Measurements from ENCODE around the gene FGD2. TPM values are rescaled to one million over a fixed set of nuclear protein-coding genes. Genes with fewer than 3 reads are reported as not detected.
"Not testable (repeated sequence)": the region's sequence is repeated elsewhere in the genome, so short reads cannot be mapped to it uniquely, and the experiment has no call there.

FGD2 gene
- total and polyA plus RNA-seq, 11 donors: 1.4 to 45.8 (median 4.9) TPM

- DNase-seq (no peak), ATAC-seq (no peak)
- intact Hi-C loops (cut with DNase I): loop anchor here in 2 of 10 donors (10.0 kb wide), 2 partner anchors 47 to 77 kb away; no protein-coding TSS in a partner anchor
Observed at GRCh38 chr6:37058084-37058586, 52.7 kb downstream of the FGD2 start.

GRCh38 chr6:37058984-37059343 is 53.5 kb downstream of the FGD2 start:
- ATAC-seq, DNase-seq, H3K27me3 ChIP-seq, H3K36me3 ChIP-seq, H3K9me3 ChIP-seq, H3K4me3 ChIP-seq: not testable (repeated sequence)
- 93 to 95% (median 94%) methylated on average over 5 of the region's 5 CpGs for WGBS, 4 donors
- intact Hi-C loops (cut with DNase I): loop anchor here in 2 of 10 donors (10.0 kb wide), 2 partner anchors 46 to 76 kb away; no protein-coding TSS in a partner anchor
- peak overlapping the region in 4 of 12 donors; percentile 44 to 84 (median 68) for H3K27ac ChIP-seq
- peaks cover 0 to 28% (median 10%) of the 10 kb centered on the region in 12 donors for H3K4me1 ChIP-seq

More at GRCh38 chr6:37058084-37058586, 52.7 kb downstream of the FGD2 start:
- H3K9me3 ChIP-seq: no peaks in the 10 kb centered on the region
- H3K27me3 ChIP-seq: no peaks in the 10 kb centered on the region
- TF ChIP-seq CTCF (IDR thresholded peaks at IDR 0.05) (no peak), POLR2A (IDR thresholded peaks at IDR 0.05) (no peak)
- 95 to 96% (median 95%) methylated on average over 9 of the region's 9 CpGs for WGBS, 4 donors
- H3K4me3 ChIP-seq: no peak overlapping the region
- H3K4me1 ChIP-seq: peaks cover 0 to 28% (median 10%) of the 10 kb centered on the region in 12 donors
- H3K27ac ChIP-seq: no peak overlapping the region
- no peaks in the 10 kb centered on the region for H3K36me3 ChIP-seq

GRCh38 chr6:37059344-37060194 is 54.1 kb downstream of the FGD2 start:
- 62 to 71% (median 66%) methylated on average over 16 to 19 of the region's 19 CpGs for WGBS, 4 donors
- no peaks in the 10 kb centered on the region for H3K9me3 ChIP-seq
- no peaks in the 10 kb centered on the region for H3K36me3 ChIP-seq
- peak in 4 of 5 donors; percentile 40 to 74 (median 65) for DNase-seq
- TF ChIP-seq POLR2A (IDR thresholded peaks at IDR 0.05) (no peak), CTCF (IDR thresholded peaks at IDR 0.05) (peak in 9 of 12 donors; percentile 10 to 46 (median 31))
- H3K27me3 ChIP-seq: no peaks in the 10 kb centered on the region
- ATAC-seq: peak; percentile 18 to 87 (median 76)
- H3K27ac ChIP-seq: peak overlapping the region in 8 of 12 donors; percentile 29 to 84 (median 44)
- peaks cover 0 to 28% (median 10%) of the 10 kb centered on the region in 12 donors for H3K4me1 ChIP-seq
- intact Hi-C loops (cut with DNase I): loop anchor here in 2 of 10 donors (10.0 kb wide), 2 partner anchors 45 to 75 kb away; no protein-coding TSS in a partner anchor
- H3K4me3 ChIP-seq: no peak overlapping the region

- Histone ChIP-seq H3K36me3 (no peaks in the 10 kb centered on the region), H3K4me1 (peaks cover 0 to 28% (median 10%) of the 10 kb centered on the region in 12 donors), H3K4me3 (no peak overlapping the region), H3K27ac (peak overlapping the region in 3 of 12 donors; percentile 65 to 84 (median 70)), H3K9me3 (no peaks in the 10 kb centered on the region), H3K27me3 (no peaks in the 10 kb centered on the region)
- TF ChIP-seq POLR2A (IDR thresholded peaks at IDR 0.05) (no peak), CTCF (IDR thresholded peaks at IDR 0.05) (no peak)
- 73 to 80% (median 74%) methylated on average over 4 of the region's 4 CpGs for WGBS, 4 donors
- intact Hi-C loops (cut with DNase I): no loop called here
- ATAC-seq (no peak), DNase-seq (no peak)
Observed at GRCh38 chr6:37060195-37060559, 54.7 kb downstream of the FGD2 start.
